Stimulated activated CD4-positive, alpha-beta T cell treated with anti-CD3 and anti-CD28 coated beads, TNF-alpha, amount 100 ng/mL, for 4 hours (primary cell): ENCODE results near the gene SLC15A5.

ENCODE experiments used
- DNase-seq, 3 experiments: peaks; one replicate each; pipeline ENCODE4 v3.0.0-alpha.2; 2020; ENCODE audit warnings: low read depth in 3 of 3

SLC15A5 gene

GRCh38 chr12:16174282-16174681 is 103.2 kb downstream of the SLC15A5 start:
- DNase-seq: no peak

- DNase-seq: no peak
These were observed 106.1 kb downstream of the SLC15A5 start for GRCh38 chr12:16171348-16171747.

- DNase-seq: no peak
These were observed 109.4 kb downstream of the SLC15A5 start for GRCh38 chr12:16168078-16168477.

- DNase-seq: no peak
These were observed 110.7 kb downstream of the SLC15A5 start for GRCh38 chr12:16166563-16167470.

GRCh38 chr12:16165506-16165905 is 112.0 kb downstream of the SLC15A5 start:
- no peak for DNase-seq

GRCh38 chr12:16163901-16164300 is 113.6 kb downstream of the SLC15A5 start:
- no peak for DNase-seq

- DNase-seq: no peak
These were observed 114.3 kb downstream of the SLC15A5 start for GRCh38 chr12:16163146-16163545.

- DNase-seq: no peak
These were observed 117.9 kb downstream of the SLC15A5 start for GRCh38 chr12:16159571-16159970.

GRCh38 chr12:16158050-16158449 is 119.4 kb downstream of the SLC15A5 start:
- no peak for DNase-seq

GRCh38 chr12:16155938-16156337 is 121.5 kb downstream of the SLC15A5 start:
- DNase-seq: no peak

- no peak for DNase-seq
These were observed 122.5 kb downstream of the SLC15A5 start for GRCh38 chr12:16154990-16155389.

- DNase-seq: no peak
These were observed 124.4 kb downstream of the SLC15A5 start for GRCh38 chr12:16152885-16153673.

GRCh38 chr12:16150276-16150675 is 127.2 kb downstream of the SLC15A5 start:
- no peak for DNase-seq

- DNase-seq: no peak
These were observed 128.5 kb downstream of the SLC15A5 start for GRCh38 chr12:16148938-16149337.
